SU-DHL-6 (cell line): ENCODE data around the gene TAF5L.

ENCODE experiments used
- CTCF ChIP-seq: fragments of 200-600 bp; sonication (generic); IDR thresholded peaks from one replicate; pipeline ENCODE4 v1.5.1; 2017; ENCODE audit warnings: antibody characterized with exemption, mild to moderate bottlenecking, low read length, moderate library complexity; ENCODE audit not compliant: insufficient read depth, poor library complexity, severe bottlenecking
- EZH2phosphoT487 ChIP-seq: fragments of 200-600 bp; sonication (generic), shearing (Covaris generic); conservative IDR thresholded peaks from 2 replicates; pipeline ENCODE4 v1.6.1; 2018; ENCODE audit warnings: mild to moderate bottlenecking, antibody characterized with exemption, low read length, moderate library complexity, mixed read lengths

DNA sequence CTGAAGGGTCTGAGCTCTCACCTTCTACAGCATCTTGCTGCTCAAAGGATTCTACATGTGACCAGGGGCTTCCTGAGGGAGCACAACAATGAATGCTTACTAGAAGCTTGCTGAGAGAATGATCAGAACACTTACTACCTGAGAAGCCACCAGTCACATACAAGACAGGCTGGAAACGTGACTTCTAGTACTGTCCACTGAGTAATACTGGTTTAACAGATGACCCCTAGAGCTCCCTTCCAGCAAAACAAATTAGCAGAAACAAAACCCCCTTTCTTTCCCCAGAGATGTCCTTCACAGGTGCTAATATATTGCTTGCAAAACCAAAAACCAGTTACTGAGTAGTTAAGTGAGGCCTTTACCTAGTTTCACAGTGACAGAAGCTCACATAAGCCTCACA, 2.1 kb downstream of the TAF5L start:
- TF ChIP-seq CTCF, result no peak
- TF ChIP-seq EZH2phosphoT487, result no peak
